DMS53 treated with DMSO at 0.1 percent for 48 hours (cell line): Measurements from ENCODE around the gene NRCAM.

Source experiments
- DNase-seq: peaks from one replicate; lab custom pipeline; 2025; ENCODE audit not compliant: unreplicated experiment; lab: John Stamatoyannopoulos, UW

Gene NRCAM

GRCh38 chr7:108314049-108314448 lies 142.2 kb downstream of the NRCAM start:
- DNase-seq = no peak

- DNase-seq = no peak
Observed at GRCh38 chr7:108313086-108313485, 143.2 kb downstream of the NRCAM start.

DNA sequence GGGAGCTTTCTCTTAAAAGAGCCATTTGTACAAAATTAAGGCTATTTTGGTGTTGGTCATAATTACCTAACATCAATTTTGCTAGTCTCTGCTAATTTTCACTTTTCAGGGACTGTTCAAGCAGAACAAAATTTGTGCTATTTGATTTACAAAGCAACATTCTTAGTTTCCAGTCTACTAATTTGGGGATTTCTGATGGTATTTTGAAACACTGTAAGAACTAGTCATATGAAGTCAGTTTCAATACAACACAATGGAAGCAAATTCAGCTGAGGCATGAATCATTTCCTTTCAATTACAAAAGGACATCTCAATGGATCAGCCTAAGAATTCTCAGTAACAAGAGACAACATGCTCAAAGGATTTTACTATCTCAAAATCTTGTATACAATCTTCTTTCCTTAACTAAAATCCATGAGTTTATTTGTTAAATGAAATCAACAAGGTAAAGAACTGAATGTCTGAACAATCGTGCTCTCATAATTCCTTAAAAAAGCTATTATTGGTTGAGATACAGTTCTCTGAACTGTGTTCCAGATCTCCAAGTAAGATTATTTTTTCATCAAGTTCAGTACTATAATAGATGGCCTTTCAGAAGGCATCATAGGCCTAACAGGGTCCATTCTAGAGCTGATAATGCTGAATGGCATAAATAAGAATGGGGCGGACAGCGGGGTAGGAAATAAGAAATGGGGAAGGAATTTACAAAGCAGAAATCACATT lies 144.6 kb downstream of the NRCAM start:
- DNase-seq = no peak

DNA sequence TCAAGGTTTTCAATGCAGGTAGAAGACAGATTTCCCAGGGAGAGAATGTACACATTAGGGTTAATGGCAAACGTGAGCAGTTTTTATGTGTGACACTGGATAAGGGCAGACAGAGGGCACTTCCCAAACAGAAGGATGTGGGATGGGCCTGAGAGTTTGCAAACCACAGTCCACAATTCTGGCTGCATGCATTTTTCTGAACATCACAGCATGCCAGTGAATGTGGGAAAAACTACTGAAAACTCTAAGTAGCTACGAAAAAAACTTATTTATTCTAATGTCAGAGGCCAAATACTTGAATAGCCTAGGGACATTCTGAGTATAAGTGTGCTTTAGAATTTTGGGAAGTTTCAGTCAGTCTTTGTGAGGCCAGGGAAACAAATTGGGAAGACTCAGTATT lies 145.9 kb downstream of the NRCAM start:
- DNase-seq = no peak

- DNase-seq = no peak
Observed at GRCh38 chr7:108308903-108309302, 147.3 kb downstream of the NRCAM start.

- no peak for DNase-seq
Observed at GRCh38 chr7:108308276-108308675, 148.0 kb downstream of the NRCAM start.

GRCh38 chr7:108307595-108307994 lies 148.6 kb downstream of the NRCAM start:
- no peak for DNase-seq

DNA sequence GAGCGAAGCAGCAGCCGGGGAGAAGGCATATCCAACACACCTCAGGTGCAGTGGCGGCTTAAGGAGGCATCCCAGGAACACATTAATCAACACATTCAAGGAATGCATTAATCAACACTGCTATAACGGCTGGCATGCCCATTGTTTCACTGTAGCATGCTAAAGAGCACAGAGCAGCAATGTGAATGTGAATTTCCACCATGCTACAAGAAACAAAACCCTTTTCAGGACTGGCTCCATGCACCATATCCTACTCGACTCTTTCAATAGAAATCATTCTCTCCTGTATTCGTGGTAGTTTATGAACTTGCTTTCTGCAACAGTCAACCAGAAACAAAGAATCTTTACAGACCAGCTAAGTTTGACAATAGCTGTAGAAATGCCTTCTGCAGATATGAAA lies 149.0 kb downstream of the NRCAM start:
- no peak for DNase-seq

GRCh38 chr7:108303332-108303731 lies 152.9 kb downstream of the NRCAM start:
- no peak for DNase-seq

DNA sequence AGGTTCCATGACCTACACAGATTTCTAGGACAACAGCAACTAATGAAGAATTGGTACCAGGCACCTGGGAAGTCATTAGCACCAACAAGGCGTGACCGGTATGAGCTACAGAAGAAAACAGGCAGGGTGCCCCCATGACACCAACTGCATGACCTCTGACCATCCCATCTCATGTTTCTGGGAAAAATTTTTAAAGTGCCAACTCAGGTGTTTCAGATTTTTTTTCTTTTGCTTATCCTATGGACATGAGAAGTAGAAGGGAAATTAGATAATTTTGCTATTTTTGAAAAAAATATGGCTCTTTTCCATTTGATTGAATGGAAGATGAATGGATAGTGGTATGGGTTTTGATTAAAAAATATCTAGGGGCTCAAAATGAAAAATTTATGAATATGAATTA lies 154.8 kb downstream of the NRCAM start:
- no peak for DNase-seq

DNA sequence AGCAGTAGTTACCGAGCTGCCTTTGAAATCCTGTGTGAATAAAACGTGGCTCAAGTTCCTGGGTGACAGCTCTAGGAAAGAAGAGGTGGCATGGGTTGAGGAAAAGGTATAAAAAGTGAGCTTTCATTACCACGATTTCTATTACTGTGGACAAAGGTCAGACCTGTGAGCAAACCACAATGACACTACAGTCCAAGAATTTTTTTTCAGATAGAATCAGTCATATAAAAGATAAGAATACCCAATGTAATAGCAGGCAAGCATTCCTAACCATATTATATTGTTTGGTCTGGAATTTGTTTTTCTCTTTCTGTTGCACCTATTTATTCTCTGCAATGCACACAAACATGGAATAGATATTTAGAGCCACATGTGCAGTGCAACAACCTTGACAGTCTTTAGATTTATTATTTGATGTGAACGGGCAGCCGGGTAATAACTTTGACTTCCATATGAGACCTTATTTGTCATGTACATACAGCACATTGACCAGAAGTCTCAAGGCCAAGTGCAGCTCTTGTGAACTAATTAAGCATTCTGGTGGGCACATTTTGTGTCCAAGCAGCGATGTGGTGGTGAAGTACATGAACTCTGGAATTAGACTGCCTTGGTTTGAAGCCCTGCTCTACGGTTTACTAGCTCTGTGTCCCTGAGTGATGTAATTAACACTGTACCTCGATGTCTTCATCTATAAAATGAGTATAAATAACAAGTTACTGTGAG lies 156.8 kb downstream of the NRCAM start:
- DNase-seq = no peak

GRCh38 chr7:108296911-108297310 lies 159.3 kb downstream of the NRCAM start:
- DNase-seq = no peak

GRCh38 chr7:108294595-108294994 lies 161.6 kb downstream of the NRCAM start:
- no peak for DNase-seq

DNA sequence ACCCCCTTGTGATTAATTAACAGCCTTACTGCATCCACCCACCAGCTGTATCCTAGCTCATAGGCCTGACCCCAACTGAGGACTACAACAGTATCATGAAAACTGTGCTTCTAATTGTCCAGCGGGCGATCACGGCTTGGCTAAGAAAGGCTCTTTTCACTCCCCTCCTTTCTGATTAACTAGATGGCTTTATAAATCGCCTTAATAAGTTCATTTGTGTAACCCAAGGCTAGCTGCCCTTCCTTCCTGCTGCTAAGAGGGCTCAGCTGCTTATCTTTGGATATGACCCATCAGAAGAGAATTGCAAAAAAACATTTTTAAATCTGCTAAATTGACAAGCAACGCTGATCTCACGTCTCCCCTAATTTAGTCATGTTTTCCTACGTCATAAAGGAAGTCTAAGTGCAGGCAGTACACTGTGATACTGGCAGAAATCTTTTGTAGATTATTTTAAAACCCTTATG lies 163.1 kb downstream of the NRCAM start:
- DNase-seq = no peak

- no peak for DNase-seq
Observed at GRCh38 chr7:108292541-108292940, 163.7 kb downstream of the NRCAM start.

- no peak for DNase-seq
Observed at GRCh38 chr7:108291791-108292440, 164.3 kb downstream of the NRCAM start.

DNA sequence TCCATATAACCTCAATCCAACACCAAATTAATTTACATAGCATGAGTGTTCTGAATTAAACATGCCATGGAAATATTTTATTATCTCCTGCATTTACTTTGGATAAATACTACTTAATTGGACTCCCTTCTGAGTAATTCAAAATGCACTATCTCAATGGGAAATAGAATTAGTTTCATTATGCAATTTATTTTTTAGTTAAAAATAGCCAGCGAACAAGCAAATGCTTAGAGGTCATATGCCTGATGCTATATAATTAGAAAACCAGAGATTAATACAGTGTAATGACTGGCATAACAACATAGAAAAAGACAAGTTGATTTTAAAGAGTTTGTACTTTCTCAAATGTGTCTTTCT lies 165.1 kb downstream of the NRCAM start:
- no peak for DNase-seq

DNA sequence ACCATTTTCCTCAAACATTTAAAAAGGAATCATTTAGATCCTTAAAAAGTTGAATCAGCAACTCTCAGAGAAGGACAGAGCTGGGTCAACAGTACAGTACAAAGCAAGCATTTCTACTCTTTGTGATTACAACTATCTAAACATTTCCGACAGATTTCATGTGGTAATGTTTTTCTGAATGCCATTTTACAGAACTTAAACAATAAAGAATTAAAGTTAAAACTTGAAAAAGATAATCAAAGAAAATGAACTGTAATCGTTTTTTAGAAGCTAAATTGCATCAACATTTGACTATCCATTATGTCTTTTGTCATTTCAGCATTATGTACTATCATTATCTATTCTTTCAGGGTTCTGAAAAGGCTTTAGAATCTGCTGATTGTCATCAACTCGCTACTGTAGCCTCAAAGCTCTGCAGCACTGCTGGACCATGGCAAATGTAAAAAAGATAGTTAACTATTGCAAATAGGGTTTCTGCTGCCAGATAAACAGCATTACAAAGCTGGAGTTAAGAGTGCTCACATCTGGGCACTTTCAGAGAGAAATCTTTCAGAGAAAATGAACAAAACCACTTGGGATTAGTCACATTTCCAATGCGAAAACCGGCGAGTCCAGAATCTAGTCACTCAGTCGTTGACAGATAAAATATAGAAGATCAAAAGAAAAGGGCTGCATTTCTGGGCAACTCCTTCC lies 165.6 kb downstream of the NRCAM start:
- DNase-seq = no peak

GRCh38 chr7:108289852-108290251 lies 166.4 kb downstream of the NRCAM start:
- DNase-seq = no peak

GRCh38 chr7:108287857-108288256 lies 168.4 kb downstream of the NRCAM start:
- DNase-seq = no peak

GRCh38 chr7:108286290-108286904 lies 169.8 kb downstream of the NRCAM start:
- no peak for DNase-seq
